ENCODE data around the gene PNLDC1.

DNA sequence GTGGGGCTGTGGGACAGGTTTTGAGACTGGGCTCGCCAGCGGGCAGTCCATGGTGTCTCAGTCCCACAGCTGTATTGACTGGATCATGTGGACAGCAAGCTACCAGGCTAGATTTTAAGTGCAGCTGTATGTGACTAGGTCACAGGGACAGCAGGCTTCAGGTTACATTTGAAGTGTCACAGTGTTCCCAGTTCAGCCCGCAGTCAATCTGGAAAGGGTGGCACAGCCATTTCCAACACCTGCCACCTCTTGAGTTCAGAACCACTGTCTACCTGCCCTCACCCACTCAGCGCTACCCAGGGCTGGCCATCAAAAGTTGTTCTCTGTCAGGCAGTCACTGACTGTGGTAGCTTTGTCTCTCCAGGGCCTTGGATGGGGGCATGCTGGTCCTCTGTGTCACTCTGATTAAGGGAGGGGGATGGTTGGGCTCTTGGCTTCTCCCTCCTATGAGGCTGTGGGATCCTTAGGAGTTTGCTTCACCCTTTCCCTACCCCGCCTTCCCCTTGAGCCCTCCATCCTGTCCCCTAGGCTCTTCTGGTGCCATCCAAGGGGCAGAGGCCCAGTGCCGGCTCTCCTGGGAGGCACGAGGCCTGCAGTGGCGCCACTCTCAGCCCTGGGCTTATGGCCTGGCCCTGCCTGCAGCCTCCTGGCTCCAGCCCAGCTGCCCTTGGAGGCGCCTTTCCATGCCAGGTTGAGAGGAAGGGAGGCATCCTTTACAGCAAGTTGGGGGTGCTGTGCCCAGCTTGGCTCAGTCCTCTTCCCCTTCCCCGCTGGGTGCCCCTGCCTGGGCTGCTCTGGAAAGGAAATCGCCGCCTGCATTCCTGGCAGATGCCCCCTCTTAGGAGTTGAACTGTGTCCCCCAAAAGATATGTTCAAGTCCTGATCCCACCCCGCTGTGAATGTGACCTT lies 44.9 kb downstream of the PNLDC1 start:
- no peak for TF ChIP-seq CTCF (IDR thresholded peaks at IDR 0.05; ENCODE audit: insufficient read depth, low read depth, low read length)
- no peak for TF ChIP-seq EZH2 (IDR thresholded peaks at IDR 0.05; ENCODE audit: insufficient read depth, low read length)
